NCI-H1105 treated with DMSO at 0.1 percent for 48 hours (cell line): ENCODE data around the gene ARHGEF11.
"Not testable (repeated sequence)": the region's sequence is repeated elsewhere in the genome, so short reads cannot be mapped to it uniquely, and the experiment has no call there.

Source experiments
- DNase-seq: peaks from one replicate; lab custom pipeline; 2025; lab: John Stamatoyannopoulos, UW

ARHGEF11 gene, protein sequence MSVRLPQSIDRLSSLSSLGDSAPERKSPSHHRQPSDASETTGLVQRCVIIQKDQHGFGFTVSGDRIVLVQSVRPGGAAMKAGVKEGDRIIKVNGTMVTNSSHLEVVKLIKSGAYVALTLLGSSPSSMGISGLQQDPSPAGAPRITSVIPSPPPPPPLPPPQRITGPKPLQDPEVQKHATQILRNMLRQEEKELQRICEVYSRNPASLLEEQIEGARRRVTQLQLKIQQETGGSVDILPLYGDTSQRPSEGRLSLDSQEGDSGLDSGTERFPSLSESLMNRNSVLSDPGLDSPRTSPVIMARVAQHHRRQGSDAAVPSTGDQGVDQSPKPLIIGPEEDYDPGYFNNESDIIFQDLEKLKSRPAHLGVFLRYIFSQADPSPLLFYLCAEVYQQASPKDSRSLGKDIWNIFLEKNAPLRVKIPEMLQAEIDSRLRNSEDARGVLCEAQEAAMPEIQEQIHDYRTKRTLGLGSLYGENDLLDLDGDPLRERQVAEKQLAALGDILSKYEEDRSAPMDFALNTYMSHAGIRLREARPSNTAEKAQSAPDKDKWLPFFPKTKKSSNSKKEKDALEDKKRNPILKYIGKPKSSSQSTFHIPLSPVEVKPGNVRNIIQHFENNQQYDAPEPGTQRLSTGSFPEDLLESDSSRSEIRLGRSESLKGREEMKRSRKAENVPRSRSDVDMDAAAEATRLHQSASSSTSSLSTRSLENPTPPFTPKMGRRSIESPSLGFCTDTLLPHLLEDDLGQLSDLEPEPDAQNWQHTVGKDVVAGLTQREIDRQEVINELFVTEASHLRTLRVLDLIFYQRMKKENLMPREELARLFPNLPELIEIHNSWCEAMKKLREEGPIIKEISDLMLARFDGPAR (N-terminal part only)

DNA sequence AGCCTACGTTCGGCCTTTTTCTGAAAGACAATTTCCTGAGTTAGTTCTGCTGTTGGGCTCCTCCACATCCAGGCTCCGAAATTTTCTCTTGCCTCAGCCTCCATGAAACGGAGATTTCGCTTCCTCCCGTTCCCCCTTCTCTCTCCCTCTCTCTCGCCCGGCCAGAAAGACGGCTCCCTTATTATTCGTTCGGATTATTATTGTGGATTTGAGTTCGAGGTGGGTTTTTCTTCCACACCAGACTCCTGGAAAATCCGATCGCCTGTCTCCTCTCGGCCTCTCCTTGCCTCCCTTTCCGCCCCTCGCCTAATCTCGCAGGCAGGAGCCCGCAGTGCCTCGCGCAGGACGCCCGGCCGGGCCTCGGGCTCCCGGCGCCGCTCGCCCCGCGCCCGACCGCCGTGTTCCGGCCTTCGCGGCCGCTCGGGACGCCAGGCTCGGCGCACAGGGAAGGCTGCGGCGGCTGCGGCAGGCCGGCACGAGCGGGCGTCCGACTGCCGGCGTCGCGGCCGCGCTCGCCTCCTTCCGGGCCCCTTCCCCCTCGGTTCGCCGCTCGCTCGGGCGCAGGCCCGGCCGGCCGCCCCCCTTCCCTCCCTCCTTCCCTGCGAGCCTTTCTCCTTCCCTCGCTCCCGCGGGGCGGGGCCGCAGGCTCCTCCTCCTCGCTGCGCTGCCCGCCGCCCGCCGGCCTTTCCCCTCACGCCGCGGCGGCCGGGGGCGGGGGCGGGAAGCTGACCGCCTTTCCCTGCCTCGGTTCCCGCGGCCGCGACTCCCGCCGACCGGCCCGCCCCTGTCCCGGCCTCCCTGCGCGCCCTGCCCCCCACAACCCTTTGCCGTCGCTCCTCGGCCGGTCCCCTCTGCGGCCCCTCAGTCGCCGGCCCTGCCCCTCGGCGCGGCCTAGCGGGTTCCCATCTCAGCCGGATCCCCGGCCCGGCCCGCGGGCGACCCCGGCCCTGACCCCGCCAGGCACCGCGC is at the start of gene ARHGEF11:
ARHGEF11 (minus strand) TSS at position 493 of the 969 bp plus-strand sequence. CDS start 1,412 bp downstream, outside the sequence.
- DNase-seq = peak; percentile 85

DNA sequence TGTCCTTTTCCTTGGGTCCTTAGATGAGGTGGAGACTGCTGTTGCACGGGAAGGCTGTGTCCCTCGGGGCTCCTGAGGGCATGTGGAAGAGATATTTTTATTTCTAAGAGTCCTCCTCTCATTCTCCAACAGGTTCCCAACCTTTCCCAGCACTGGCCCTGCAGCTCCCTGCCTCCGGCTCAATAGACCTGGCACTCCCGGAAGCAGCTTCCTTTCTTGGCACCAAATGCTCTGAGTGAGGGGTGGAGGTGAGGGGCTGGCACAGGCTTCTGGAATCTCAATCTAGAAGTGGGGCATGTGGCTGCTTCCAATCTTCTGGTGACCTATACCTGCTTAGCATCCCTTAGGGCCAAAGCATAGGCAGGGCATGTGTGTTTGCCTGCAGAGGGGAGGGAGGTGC is 49.5 kb upstream of the ARHGEF11 start:
- DNase-seq = no peak

DNA sequence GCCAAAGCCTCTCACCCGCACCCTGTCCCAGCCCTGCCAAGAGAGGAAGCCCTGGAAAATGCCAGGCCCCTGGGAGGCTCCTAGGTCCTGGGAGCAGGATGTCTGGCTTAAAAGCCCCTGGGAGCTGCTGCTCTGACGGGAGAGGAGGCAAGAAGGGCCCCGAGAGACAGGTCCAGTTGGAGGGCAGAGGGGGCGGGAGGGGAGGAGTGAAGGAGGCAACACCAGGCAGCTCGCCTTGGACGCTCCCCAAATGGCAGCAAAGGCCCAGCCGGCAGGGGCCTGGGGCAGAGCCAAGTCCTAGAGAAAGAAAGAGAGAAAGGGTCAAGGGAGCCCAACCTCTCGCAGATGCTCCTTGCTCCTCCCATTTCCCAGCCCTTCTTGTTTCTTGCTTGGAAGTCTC is 47.3 kb upstream of the ARHGEF11 start:
- no peak for DNase-seq

DNA sequence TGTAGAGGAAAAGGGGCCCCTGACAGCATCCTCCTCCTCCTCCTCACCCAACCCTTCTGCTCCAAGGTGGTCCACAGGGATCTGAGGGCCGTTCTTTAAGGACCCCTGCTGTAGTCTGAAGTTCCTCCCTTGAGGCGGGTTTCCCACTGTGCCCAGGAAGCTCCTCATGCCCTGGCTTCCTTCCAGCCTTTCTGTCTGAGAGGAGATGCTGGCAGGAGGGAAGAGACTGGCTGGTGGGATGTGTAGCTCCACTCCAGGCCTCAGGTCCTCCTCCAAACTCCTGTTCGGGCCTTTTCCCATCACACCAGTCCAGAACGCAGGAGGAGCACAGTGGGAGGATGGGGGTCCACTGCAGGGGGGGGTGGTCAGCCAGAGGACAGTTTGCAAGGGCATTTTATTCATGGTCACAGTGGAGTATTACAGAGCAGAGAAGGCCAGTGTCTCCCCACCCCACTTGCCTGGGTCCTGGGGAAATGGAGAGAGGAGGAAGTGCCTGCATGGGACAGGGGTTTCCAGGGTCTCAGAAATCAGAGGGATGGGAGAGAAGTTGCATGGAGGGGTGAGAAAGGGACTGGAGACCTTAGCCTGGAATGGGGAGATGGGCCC is 46.2 kb upstream of the ARHGEF11 start:
- no peak for DNase-seq

DNA sequence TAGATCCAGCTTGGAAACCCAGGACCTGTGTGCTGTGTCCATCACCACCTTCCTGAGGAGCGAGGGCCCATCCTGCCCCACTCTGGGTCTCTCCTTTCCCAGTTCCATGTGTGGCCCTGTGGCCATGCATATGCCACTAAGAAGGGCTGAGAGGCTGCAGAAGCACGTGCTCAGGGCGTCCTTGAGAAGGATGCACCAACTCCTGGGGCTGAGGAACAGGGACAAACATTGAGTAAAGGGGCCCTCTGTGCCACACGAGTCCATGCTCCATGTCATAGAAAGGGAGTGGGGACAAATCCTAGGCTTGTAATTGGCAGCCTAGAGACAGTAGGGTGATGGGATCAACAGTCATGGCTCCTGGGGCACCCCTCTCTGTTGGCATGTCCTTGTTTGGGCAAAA is 45.6 kb upstream of the ARHGEF11 start:
- no peak for DNase-seq

DNA sequence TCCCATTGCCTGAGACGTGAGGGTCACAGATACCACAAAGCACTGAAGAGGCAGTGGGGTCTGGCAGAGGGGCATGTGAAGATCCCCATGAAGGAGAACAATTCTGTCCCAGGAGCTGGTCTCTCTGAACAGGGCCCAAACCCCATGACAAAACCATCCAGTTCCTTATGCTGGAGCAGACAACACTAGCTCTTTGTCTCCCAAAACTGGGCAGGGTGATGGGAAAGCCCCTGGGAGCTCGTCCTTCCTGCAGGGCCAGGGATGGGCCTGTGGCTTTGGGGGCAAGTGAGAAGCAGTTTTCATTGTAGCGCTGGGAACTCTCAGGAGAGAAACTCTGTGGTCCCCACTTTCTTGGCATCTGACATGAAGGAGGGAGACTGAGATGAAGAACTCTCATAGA is 45.2 kb upstream of the ARHGEF11 start:
- DNase-seq = no peak

DNA sequence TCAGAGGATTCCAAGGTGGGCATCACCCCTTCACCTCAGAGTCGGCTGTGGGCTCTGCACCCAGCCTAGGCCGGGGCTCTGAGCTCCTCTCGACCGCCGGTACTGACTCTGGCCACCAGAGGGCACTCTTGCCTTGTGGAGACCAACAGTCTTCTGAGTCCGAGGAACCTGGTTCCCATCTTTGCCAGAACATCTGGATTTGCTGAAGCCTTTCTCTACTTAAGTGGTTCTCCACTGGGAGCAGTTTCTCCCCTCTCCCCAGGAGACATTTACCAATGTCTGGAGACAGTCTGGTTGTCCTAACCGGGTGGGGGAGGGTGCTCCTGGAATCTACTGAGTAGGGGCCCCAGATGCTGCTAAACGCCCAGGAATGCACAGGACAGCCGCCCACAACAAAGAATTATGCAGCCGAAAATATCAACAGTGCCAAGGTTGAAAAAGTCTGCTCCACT is 44.7 kb upstream of the ARHGEF11 start:
- DNase-seq = peak; percentile 60

DNA sequence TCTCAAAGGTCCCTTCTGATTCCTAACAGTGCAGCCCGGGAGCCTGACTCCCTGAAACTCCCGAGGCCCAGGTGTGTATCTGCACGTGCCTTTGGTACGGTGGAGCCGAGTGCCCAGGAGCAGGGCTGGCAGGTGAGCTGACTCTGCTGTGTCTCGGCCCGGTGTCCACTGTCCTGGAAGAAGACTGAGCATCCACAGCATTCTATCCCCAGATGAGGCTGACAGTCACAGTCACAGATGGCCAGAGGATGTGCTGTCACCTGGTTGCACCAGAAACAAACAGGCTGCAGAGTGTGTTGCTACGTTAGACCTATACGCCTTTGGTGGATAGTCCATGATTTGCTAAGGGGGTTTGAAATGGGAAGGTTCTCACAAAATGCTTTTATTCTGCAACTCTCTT is 44.2 kb upstream of the ARHGEF11 start:
- DNase-seq = no peak

DNA sequence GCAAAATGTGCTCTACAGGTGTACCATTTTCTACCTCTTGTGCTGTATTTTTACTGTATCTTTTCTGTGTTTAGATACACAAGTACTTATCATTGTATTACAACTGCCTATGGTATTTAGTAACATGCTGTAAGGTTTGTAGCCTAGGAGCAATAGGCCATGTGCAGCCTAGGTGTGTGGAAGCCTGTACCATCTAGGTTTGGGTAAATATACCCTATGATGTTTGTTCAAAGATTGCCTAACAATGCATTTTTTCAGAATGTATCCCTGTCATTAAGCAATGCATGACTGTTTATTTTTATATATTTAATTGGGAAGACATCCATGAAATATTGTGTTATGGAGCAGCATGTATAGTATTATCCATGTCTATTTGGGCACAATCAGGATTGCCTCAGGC is 43.1 kb upstream of the ARHGEF11 start:
- DNase-seq = no peak

DNA sequence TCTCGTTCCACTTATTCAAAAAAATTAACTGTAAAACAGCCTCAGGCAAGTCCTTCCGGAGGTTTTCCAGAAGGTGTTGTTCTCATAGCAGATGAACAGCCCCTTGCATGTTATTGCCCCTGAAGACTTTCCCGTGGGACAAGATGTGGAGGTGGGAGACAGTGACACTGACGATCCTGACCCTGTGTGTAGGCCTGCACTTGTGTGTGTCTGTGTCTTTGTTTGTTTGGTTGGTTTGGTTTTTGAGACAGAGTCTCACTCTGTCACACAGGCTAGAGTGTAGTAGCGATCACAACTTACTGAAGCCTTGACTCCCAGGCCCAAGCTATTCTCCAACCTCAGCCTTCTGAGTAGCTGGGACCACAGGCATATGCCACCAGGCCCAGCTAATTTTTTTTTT is 41.5 kb upstream of the ARHGEF11 start:
- DNase-seq = no peak

DNA sequence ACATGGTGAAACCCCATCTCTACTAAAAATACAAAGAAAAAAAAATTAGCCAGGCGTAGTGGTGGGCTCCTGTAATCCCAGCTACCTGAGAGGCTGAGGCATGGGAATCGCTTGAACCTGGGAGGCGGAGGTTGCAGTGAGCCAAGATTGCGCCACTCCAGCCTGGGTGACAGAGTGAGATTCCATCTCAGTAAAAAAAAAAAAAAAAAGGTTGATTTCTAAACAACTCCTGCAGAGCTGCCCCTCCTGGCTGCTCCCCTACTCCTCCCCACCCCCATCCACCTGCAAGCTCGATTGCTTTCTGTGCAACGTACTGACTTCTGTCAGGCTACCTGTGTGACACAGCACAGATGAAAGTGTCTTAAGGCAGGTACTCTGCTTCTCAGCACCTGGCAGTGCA is 40.8 kb upstream of the ARHGEF11 start:
- DNase-seq = no peak

DNA sequence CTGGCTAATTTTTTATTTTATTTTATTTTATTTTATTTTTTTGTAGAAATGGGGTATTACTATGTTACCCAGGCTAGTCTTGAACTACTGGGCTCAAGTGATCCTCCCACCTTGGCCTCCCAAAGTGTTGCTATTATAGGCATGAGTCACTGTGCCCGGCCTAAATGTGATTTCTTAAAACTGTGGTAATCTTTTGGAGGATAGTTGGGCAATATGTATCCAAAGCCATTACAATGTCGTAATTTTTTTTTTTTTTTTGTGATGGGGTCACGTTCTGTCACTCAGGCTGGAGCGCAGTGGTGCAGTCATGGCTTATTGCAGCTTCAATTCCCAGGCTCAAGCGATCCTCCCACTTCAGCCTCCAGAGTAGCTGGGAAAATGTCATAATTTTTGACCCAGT is 39.9 kb upstream of the ARHGEF11 start:
- no peak for DNase-seq

DNA sequence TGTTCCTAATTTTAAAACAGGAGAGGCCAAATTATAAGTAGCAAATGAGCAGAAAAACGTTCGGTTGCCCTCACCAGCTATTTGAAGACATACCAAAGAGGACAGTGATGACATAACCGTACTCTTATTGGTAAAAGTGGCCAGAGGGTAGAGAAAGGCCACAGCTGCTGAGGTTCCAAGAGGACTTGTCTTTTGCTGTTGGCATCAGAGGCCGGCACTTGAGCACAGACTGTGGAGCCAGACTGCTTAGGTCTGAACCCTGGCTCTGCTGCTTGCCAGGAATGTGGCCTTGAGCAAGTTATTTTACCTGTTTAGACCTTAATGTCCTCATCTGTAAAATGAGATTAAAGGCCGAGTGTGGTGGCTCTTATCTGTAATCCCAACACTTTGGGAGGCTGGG is 39.2 kb upstream of the ARHGEF11 start:
- no peak for DNase-seq

DNA sequence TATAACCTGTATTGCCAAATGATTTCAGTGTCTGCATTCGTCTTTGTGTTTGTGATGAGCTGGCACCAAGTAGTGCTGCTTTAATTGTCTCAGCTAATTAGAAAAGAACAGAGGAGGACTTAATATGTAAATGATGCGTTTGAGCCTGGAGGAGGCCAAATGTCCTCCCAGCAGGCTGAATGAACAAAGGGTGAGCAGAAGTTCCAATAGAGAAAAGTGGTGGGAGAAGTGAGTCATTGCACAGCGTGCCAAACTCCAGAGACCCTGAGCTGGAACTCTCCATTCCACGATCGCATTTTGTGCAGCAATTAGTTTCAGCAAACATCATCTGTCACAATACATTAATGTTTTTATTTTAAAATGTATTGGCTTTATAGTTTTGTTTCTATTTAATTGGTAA is 36.2 kb upstream of the ARHGEF11 start:
- no peak for DNase-seq

DNA sequence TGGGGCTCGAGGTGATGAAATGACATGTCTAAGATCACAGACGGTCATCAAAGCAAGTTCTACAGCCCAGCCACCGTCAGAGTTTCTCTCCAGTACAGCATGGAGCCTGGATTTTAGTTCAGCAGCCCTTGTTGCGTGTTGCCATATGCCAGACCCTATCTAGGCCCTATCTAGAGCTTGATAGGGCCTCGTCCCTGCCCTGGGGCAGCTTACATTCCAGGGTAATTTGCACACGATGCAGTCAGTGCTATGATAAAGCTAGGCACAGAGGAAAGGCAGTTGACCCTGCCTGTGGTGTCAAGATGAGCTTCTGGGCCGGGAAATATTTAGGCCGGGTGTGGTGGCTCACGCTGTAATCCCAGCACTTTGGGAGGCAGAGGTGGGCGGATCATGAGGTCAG is 35.2 kb upstream of the ARHGEF11 start:
- DNase-seq = no peak

DNA sequence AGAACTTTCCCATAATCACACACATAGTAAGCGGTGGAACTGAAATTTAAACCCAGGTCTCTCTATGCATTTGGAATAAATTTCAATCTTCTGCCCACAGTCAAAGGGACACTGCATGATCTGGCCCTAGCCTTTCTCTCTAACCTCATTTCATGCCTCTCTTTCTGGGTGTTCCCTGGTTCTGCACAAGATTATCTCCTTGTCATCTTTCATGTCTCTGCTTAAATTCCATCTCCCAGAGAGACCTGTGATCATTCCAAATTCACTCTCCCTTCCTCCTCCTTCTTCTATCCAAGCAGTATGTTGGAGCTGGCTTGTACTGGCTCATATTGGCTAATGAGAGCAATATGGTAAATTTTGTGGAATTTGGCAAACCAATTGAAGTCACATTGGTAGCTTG is 31.9 kb upstream of the ARHGEF11 start:
- no peak for DNase-seq

DNA sequence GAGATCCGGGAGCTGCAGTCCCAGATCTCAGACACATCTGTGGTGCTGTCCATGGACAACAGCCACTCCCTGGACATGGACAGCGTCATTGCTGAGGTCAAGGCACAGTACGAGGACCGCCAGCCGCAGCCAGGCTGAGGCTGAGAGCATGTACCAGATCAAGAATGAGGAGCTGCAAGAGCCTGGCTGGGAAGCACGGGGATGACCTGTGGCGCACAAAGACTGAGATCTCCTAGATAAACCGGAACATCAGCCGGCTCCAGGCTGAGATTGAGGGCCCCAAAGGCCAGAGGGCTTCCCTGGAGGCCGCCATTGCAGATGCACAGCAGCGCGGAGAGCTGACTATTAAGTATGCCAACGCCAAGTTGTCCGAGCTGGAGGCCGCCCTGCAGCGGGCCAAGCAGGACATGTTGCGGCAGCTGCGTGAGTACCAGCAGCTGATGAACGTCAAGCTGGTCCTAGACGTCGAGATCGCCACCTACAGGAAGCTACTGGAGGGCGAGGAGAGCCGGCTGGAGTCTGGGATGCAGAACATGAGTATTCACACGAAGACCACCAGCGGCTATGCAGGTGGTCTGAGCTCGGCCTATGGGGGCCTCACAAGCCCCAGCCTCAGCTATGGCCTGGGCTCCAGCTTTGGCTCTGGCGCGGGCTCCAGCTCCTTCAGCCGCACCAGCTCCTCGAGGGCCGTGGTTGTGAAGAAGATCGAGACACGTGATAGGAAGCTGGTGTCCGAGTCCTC is 28.6 kb upstream of the ARHGEF11 start:
- DNase-seq = no peak

DNA sequence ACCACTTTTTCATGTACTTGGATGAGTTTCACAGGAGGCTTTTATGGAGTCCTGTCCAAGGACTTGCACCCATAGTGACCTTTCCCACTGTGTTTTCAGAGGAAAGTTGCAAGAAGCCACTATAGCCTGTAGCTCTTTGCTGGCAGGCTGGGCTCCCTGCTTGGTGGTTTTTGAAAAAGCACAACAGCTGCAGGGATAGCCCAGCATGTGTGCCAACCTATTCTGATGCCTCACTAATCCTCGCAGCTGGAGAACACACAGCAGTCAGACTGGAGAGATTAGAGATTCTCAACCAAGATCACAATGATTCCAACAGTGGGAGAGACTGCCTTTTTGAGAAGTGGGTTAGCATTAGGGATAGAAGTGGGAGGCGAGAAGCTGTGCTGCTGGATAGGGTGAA is 24.1 kb upstream of the ARHGEF11 start:
- DNase-seq = no peak

DNA sequence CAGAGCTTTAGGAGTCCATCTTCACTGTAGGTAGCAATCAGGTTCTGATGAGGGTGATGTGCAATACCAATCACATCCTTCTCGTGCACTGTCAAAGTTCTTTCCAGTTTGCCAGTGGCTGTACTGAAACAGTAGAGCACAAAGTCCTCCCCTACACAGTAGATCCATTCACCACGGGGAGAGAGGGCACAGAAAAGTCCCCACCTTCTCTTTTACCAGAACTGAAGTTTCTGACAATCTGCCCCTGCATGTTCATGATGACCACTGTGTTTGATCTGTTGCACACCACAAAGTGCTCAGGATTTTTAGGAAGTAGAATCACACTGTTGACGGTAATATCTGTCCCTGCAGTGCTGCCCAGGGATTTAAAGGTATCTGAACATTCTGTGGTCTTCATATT is 13.7 kb upstream of the ARHGEF11 start:
- DNase-seq = not testable (repeated sequence)

DNA sequence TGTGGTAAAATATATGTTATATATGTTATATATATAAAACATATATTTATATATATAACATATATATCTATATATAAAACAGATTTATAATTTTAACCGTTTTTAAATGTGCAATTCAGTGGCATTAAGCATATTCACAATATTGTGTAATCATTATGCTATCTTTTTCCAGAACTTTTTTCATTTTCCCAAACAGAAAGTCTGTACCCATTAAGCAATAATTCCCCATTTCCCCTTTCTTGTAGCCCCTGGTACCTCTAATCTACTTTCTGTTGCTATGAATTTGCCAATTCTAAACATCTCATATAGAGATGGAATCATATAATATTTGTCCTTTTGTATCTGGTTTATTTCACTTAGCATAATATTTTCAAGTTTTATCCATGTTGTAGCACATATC is 10.7 kb upstream of the ARHGEF11 start:
- no peak for DNase-seq

DNA sequence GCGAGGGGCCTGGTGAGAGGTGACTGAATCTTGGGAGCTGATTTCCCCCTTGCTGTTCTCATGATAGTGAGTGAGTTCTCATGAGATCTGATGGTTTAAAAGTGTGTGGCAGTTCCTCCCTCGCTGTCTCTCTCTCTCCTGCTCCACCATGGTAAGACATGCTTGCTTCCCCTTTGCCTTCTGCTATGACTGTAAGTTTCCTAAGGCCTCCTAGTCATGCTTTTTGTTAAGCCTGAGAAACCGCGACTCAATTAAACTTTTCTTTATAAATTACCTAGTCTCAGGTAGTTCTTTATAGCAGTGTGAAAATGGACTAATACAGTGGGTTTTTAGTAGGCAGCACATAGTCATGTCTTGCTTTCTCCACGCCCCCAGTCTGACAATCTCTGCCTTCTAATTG is 10.2 kb upstream of the ARHGEF11 start:
- DNase-seq = not testable (repeated sequence)
